ENCODE data around the gene ARHGEF39. TPM values are rescaled to one million over a fixed set of nuclear protein-coding genes. Genes with fewer than 3 reads are reported as not detected.

Gene ARHGEF39
- total RNA-seq, 1 experiment from 2014 or later: 5.7 TPM

DNA sequence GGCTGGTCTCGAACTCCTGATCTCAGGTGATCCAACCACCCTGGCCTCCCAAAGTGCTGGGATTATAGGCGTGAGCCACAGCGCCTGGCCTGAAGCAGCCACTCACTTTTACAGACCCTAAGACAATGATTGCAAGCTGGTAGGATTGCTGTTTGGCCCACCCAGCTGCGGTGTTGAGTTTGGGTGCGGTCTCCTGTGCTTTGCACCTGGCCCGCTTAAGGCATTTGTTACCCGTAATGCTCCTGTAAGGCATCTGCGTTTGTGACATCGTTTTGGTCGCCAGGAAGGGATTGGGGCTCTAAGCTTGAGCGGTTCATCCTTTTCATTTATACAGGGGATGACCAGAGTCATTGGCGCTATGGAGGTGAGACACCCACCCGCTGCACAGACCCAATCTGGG, 10.2 kb upstream of the ARHGEF39 start:
- no peak for DNase-seq (ENCODE audit: low read depth)

DNA sequence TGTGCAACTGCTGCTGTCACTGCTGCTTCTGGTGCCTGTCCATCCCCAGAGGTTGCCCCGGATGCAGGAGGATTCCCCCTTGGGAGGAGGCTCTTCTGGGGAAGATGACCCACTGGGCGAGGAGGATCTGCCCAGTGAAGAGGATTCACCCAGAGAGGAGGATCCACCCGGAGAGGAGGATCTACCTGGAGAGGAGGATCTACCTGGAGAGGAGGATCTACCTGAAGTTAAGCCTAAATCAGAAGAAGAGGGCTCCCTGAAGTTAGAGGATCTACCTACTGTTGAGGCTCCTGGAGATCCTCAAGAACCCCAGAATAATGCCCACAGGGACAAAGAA, 9.0 kb upstream of the ARHGEF39 start:
- DNase-seq (ENCODE audit: low read depth): no peak

DNA sequence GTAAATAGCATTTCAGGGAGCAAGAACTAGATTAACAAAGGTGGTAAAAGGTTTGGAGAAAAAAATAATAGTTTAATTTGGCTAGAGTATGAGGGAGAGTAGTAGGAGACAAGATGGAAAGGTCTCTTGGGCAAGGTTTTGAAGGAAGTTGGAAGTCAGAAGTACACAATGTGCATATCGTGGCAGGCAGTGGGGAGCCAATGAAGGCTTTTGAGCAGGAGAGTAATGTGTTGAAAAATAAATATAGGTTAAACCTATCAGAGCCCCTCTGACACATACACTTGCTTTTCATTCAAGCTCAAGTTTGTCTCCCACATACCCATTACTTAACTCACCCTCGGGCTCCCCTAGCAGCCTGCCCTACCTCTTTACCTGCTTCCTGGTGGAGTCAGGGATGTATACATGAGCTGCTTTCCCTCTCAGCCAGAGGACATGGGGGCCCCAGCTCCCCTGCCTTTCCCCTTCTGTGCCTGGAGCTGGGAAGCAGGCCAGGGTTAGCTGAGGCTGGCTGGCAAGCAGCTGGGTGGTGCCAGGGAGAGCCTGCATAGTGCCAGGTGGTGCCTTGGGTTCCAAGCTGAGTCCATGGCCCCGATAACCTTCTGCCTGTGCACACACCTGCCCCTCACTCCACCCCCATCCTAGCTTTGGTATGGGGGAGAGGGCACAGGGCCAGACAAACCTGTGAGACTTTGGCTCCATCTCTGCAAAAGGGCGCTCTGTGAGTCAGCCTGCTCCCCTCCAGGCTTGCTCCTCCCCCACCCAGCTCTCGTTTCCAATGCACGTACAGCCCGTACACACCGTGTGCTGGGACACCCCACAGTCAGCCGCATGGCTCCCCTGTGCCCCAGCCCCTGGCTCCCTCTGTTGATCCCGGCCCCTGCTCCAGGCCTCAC, 8.4 kb upstream of the ARHGEF39 start, which contains the start of gene CA9:
TSS of gene CA9 (plus strand) at position 797 of the 893 bp plus-strand sequence. CDS start at position 829, 32 bp downstream.
- DNase-seq (ENCODE audit: low read depth): peak; percentile 77

DNA sequence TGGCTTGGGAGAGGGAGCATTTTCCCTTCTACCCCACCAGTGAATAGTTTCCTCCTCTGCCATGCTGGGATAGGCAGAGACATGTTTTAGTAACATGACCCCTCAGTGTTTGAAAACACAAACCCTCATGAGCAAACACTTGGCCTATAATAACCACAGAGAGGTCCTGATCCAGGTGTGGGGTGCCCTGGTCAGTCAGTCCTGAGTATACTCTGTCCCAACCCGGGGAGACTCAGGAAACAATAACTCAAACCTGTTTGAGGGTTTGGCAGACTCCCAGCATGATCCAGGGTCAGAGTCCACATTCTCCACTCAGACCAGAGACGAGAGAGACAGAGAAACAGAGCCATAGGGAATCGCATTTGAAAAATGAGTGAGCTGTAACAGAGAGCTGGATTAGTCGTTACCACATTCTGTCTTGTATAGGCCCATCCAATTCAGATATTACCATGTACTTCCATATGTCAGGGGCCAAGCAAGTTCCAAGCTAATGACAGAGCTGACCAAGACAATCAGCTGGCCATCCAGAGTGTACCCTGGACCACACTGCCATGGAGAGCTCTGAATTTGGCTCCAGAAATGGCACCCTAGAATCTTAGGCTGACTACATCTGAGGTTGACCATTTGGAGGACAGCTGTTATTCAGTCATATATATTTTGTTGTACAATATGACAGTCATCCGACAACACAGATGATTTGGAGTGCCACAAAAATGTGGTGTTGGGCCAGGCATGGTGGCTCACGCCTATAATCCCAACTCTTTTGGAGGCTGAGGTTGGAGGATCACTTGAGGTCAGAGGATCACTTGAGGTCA, 4.5 kb upstream of the ARHGEF39 start:
- peak; percentile 99 for DNase-seq (ENCODE audit: low read depth)

DNA sequence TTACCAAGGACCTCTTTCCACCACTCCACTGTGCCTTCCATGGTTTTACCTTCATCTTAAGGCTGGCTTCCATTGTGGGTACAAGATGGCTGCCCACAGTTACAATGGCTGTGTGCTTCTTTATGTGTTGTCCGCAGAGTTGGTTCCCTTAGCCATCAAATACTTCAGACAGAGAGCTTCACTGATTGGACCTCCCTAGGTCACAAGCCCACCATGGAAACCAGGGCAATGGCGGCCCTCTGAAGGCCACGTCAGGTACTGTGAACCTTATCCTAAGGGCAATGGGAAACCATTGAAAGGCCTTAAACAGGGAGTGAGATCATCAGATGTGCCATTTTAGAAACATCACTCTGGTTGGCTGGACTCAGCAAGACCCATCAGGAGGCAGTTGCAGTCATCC, 2.9 kb upstream of the ARHGEF39 start:
- no peak for DNase-seq (ENCODE audit: low read depth)

DNA sequence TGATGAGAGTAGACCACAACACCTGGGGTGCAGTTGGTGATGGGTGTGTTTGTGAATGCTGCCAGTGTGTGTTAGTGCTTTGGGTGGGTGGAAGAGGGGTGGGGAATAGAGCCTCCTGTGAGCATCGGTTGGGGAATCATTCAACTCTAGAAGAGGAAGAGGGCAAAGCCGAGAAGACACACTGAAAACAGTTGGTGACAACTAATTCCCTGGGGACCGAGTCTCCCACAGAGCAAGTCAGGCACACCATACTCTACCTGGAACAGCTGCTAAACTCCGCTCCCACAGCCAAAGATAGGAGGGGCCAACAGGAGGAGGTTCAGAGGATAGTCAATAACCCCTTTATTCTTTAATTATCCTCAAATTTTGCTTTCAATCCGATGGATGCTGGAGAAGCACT, 1.6 kb upstream of the ARHGEF39 start:
- no peak for DNase-seq (ENCODE audit: low read depth)

DNA sequence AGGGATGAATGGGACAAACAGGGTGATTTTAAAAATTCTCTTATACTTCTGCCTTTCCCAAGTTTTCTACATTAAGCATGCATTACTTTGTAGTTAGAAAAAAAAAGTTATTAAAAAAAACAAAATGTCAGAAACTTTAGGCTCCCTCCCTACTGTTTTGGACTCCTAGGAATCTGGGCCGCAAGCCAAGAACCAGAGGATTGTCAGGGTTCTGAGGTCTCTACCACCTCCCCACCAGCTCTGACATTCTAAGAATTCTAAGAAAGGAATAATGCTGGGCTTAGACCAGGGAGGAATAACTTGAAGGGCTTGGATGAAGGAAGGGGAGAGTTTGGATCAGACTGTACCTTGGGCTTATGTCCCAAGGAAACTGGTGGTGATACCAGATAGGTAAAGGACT, 1.1 kb upstream of the ARHGEF39 start:
- DNase-seq (ENCODE audit: low read depth): peak; percentile 78

DNA sequence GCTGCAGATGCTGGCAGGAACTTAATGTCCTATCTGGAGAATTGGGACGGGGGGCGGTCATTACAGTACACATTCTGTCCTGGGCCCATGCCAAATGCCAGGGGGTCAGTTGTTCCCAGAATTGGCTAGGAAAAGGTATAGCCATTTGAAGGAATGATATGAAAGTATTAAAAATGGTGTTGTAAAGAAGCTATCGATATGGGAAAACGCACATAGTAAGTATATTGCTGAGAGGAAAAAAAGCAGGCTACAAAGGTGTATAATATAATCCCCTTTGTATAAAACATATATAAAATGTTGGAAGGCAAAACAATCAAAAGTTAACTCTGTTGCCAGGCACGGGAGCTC, 450 bp upstream of the ARHGEF39 start:
- no peak for DNase-seq (ENCODE audit: low read depth)

DNA sequence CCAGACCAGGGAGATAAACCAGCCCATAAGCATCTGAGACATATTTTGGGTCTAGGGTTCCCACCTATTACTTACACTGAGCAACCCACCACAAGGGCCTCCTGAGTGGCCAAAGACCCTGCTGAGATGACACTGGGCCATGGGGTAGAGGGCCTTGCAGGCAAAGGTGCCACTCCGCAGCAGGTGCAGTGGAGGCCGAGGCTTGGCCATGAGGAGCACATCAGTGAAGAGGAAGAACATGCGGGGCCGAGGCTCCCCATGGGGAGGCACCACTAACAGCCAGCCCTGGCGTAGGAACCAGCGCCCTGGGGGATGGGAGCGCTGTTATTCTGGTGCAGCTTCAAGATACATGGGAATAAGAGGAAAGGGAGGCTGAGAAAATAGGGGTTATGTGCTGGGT, 2.6 kb downstream of the ARHGEF39 start:
- DNase-seq (ENCODE audit: low read depth): no peak

DNA sequence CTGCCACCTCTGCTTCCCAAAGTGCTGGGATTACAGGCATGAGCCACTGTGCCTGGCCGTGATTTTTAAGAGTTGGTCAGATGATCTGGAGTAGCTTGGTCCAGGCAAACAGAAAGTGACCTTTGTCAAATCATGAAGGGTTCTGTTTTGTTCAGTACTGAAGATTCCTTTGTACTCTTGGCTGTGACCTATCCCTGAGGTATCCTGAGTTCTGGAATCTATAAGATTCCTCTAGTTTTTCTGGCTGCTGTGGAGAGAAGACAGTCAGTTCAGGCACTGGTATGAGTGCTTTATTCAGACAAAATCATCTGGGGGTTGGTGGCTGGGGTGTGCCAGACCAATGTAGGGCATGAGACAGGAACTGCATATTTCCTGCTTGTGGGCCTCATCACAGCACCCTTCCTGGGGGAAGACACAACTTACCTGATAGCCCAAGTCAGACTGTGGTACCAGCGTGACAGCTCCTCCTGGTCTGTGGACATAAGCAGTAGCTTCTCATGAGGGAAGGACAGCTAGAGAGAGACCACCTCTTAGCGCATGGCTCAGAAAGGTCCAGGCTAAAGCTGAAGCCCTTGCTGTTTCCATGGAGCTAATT, 3.1 kb downstream of the ARHGEF39 start:
- DNase-seq (ENCODE audit: low read depth): no peak

DNA sequence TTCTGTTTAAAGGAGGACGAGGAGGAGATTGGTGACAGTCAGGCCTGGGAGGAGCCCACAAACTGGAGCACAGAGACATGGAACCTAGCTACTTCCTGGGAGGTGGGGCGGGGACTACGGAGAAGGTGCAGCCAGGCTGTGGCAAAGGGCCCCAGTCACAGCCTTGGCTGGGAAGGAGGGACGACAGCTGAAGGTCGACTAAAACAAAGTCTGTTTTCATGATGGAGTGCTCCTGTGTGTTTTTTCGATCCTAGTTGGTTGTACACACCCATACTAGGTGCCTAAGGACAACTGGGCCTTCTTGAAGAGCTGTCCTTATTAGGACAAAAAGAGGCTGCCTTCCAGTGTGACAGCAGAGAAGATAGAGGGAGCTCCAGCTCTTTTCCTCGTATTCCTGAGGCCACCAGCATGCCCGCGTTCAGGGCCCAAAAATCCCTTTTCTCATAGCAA, 4.0 kb downstream of the ARHGEF39 start:
- peak; percentile 64 for DNase-seq (ENCODE audit: low read depth)

DNA sequence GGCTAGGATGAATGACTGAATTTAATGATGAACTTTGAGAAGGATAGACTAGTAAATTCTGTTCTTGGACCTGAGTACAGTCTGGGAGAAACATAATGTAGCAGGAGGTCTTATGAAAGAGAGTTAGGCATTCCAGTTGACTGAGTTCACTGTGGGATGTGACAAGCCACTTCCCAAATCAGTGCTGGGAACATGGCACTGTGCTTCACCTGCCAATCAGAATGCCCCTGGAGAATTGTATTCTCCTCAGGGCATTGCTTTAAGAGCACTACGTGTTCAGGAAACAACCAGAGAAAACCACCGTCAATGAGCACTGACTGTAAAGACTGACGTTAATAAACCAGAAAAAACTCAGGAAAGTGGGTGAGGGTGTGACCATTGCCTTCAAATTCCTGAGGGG, 5.7 kb downstream of the ARHGEF39 start:
- DNase-seq (ENCODE audit: low read depth): peak; percentile 98

DNA sequence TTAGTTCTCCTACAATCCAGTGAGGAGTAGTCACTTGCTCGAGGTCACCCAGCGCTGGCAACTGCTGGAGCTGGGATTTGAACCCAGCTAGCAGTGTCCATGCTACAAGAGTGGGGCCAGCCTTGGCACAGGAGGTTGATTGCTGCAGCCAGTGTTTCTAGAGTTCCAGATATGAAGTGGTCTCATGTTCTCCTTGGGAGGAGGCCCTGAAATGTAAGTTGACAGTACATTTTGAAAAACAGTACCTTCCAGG, 6.1 kb downstream of the ARHGEF39 start:
- peak; percentile 84 for DNase-seq (ENCODE audit: low read depth)

DNA sequence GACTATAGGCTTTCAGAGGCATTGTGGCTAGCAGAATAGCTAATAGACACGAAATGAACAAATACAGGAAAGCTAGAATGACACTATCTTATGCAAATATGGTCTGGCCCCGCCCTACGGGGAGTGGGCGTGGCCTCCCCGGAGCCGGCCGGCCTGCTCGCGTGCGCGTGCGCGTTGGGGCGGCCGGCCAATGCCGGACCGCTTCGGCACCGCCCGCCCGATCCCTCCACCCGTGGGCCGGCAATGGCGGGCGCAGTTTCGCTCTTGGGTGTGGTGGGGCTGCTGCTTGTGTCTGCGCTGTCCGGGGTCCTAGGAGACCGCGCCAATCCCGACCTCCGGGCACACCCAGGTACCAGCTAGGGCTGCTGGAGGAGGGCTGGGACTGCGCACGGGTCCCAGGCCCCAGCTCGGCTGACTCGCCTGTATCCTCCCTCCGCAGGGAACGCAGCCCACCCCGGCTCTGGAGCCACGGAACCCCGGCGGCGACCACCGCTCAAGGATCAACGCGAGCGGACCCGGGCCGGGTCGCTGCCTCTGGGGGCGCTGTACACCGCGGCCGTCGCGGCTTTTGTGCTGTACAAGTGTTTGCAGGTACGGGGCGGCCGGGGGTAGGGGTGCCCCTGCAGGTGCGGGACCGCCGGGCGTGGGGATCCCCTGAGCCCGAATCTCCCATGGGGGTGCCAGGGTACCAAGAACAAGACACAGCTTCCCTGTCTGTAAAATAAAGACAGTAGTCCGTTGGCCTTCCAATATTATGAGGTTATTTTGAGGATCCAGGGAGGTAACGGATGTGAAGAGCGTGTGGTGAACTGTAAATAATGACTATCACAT, 6.6 kb downstream of the ARHGEF39 start, which contains the start of gene CCDC107:
TSS of gene CCDC107 (plus strand) at position 156 of the 831 bp plus-strand sequence. CDS start at position 244, 88 bp downstream.
- DNase-seq (ENCODE audit: low read depth): peak; percentile 76

DNA sequence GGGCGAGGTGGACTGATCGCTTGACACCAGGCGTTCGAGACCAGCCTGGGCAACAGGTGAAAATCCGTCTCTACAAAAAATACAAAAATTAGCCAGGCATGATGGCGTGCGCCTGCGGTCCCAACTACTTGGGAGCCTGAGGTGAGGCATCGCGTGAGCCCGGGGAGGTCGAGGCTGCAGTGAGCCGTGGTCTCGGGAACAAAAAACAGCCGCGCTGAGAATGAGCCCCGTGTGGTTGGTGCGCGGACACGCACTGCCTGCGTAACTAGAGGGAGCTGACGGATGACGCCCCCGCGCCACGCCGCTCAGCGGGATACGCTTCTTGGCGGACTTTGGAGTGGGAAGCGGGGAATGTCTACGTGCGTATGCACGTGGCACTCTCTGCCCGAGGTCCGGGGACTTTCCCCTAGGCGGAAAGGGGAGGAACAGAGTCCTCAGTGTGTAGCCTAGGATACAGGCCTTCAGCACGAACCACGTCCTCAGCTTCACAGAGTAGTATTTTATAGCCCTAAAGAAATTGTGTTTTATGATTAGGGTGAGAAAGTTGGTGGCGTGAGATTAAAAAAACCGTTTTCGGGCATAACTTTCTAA, 7.4 kb downstream of the ARHGEF39 start, which contains the start of gene RMRP:
TSS of gene RMRP (minus strand) at position 474 of the 591 bp plus-strand sequence.
- DNase-seq (ENCODE audit: low read depth): peak; percentile 100

DNA sequence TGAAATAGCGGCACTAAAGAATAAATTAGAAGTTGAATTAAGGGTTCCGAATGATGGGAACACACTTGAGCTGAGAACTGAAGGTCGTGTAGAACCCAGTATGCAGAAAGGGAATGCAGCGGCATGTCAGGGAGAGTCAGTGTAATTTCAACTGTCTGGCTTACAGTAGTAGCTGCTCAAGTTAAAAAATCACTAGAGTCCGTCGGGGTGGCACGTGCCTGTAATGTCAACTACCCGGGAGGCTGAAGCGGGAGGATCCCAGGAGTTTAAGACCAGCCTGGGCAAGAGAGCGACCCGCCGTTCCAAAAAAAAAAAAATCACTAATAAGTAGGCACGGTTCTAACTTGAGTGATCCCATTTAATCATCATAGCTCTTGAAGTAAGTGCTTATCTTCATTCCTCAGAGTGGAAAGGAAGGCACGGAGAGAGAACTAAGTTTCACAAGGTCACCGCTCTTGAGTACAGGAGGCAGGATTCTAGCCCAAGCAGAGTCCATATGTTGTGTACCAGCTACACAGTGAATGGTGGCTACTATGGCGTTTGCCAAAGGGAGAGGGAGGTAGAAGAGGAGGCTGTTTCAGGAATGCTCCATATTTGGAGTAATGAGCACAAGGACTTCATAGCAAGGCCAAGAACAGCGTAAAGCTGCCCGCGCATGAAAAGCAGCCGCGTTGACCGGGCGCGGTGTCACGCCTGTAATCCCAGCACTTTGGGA, 8.0 kb downstream of the ARHGEF39 start:
- DNase-seq (ENCODE audit: low read depth): no peak

DNA sequence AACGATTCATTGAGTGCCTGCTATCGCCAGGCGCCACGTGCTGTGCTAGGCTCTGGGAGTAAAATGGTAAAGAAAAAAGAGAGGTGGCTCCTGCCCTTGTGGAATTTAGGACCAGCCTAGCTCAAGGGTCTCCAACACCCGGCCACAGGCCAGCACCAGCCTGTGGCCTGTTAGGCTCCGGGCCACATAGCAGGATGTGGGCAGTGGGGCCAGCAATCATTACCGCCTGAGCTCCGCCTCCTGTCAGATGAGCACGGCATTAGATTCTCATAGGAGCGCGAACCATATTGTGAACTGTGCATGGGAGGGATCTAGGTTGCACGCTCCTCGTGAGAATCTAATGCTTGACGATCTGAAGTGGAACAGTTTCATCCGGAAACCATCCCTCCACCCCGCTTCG, 8.6 kb downstream of the ARHGEF39 start:
- DNase-seq (ENCODE audit: low read depth): no peak

DNA sequence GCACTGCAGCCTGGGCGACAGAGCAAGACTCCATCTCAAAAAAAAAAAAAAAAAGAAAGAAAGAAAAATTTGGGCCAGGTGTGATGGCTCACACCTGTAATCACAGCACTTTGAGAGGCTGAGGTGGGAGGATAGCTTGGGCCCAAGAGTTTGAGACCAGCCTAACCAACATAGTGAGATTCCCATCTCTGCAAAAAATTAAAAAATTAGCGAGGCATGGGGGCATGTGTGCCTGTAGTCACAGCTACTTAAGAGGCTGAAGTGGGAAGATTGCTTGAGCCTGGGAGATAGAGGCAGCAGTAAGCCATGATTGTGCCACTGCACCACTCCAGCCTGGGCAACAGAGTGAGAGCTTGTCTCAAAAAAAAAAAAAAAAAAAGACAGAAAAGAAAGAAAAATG, 11.4 kb downstream of the ARHGEF39 start:
- DNase-seq (ENCODE audit: low read depth): no peak

DNA sequence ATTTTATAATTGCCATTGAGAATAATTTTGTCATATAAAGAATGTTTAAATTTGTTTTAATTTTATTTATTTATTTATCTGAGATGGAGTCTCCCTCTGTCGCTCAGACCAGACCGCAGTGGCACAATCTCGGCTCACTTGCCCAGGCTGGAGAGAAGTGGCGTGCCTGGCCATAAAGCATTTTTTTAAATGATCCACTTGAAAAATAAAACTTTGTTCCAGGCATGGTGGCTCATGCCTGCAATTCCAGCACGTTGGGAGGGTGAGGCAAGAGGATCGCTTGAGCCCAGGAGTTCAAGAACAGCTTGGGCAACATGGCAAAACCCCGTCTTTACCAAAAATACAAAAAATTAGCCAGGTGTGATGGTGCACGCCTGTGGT, 12.2 kb downstream of the ARHGEF39 start:
- DNase-seq (ENCODE audit: low read depth): no peak

DNA sequence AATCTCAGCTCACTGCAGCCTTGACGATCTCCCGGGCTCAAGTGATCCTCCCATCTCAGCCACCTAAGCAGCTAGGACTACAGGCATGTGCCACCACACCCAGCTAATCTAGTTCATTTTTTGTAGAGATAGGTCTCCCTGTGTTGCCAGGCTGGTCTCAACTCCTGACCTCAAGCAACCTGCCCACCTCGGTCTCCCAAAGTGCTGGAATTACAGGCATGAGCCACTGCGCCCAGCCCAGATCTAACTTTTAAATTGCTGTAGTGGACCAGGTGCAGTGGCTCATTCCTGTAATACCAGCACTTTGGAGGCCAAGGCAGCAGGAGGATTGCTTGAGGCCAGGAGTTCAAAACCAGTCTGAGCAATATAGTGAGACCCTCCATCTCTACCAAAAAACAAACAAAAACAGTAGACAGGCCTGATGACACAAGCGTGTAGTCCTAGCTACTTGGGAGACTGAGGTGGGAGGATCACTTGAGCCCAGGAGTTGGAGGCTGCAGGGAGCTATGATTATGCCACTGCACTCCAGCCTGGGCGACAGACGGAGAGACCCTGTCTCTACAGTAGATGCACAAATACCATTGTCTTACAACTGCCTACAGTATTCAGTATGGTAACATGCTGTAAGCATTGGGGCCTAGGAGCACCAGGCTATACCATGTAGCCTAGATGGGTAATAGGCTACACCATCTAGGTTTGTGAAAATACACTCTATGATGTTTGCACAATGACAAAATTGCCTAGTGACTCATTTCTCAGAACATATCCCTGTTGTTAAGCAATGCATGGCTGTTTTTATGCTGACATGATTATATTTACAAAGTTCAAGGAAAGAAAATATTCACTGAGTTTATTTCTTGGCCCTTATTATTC, 12.8 kb downstream of the ARHGEF39 start:
- peak; percentile 36 for DNase-seq (ENCODE audit: low read depth)

All from M059J (cell line).